Skeletal muscle cell (primary cell): ENCODE data around the gene RANBP2.
"Not testable (repeated sequence)": the region's sequence is repeated elsewhere in the genome, so short reads cannot be mapped to it uniquely, and the experiment has no call there.

ENCODE experiments used
- DNase-seq: peaks from one replicate; pipeline ENCODE4 v3.0.0-alpha.2; 2010; ENCODE audit warnings: low read depth
- H3K4me3 ChIP-seq: 2 replicates; pipeline ENCODE4 v1.5.1; 2011; ENCODE audit warnings: low read depth, mild to moderate bottlenecking, control low read depth, low read length, moderate library complexity

RANBP2 gene

GRCh38 chr2:108766671-108767070 is 47.4 kb downstream of the RANBP2 start:
- H3K4me3 ChIP-seq, DNase-seq: not testable (repeated sequence)

DNA sequence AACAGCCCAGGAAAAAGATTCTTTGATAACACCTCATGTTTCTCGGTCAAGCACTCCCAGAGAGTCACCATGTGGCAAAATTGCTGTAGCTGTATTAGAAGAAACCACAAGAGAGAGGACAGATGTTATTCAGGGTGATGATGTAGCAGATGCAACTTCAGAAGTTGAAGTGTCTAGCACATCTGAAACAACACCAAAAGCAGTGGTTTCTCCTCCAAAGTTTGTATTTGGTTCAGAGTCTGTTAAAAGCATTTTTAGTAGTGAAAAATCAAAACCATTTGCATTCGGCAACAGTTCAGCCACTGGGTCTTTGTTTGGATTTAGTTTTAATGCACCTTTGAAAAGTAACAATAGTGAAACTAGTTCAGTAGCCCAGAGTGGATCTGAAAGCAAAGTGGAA is 48.6 kb downstream of the RANBP2 start:
- not testable (repeated sequence) for H3K4me3 ChIP-seq, DNase-seq

DNA sequence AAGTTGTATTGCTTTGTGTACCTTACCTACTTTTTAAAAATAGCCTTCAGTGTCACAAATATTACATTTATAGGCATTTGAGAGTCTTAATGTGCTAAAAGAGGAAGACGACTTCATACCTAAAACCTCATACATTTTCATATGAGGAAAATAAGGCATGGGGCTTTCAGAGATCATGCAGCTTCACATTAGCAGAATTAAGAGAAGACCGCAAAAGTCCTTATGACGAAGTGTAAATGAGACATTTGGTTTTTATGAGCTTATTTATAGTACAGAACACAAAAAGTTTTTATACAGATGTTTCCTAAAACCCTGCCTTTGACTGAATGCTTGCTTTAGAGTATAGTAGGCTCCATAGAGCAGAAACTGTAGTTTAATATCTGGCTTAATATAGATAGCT is 57.2 kb downstream of the RANBP2 start:
- no peak overlapping the region for H3K4me3 ChIP-seq
- DNase-seq, result no peak

DNA sequence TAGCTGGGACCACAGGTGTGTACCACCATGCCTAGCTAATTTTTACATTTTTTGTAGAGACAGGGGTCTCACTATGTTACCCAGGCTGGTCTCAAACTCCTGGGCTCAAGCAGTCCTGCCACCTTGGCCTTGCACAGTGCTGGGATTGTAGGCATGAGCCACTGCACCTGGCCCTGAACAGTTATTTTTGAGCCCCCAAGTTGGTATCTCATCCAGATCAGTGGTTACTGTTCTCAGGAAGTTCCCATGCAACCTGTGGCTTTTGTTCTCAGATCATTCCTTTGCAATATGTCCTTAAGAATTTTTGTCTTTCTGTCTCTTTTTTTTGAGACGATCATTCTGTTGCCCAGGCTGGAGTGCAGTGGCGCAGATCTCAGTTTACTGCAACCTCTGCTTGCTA is 59.6 kb downstream of the RANBP2 start:
- DNase-seq, result no peak
- H3K4me3 ChIP-seq, result no peak overlapping the region

DNA sequence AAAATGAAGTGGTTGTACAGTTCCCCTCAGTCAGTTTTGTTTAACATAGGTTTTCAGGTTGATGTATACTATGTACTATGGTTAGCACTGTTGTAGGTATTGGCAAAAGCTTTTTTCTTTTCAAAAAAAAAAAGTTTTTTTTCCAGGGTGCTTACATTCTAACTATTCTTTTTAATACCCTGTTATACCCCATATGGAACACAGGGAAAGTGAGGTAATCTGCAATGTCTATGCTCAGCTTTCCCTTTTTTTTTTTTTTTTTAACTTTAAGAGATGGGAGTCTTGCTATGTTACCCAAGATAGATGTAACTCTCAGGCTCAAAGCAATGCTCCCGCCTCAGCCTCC is 66.7 kb downstream of the RANBP2 start:
- H3K4me3 ChIP-seq, result peak overlapping the region; percentile 73
- DNase-seq, result peak; percentile 11

DNA sequence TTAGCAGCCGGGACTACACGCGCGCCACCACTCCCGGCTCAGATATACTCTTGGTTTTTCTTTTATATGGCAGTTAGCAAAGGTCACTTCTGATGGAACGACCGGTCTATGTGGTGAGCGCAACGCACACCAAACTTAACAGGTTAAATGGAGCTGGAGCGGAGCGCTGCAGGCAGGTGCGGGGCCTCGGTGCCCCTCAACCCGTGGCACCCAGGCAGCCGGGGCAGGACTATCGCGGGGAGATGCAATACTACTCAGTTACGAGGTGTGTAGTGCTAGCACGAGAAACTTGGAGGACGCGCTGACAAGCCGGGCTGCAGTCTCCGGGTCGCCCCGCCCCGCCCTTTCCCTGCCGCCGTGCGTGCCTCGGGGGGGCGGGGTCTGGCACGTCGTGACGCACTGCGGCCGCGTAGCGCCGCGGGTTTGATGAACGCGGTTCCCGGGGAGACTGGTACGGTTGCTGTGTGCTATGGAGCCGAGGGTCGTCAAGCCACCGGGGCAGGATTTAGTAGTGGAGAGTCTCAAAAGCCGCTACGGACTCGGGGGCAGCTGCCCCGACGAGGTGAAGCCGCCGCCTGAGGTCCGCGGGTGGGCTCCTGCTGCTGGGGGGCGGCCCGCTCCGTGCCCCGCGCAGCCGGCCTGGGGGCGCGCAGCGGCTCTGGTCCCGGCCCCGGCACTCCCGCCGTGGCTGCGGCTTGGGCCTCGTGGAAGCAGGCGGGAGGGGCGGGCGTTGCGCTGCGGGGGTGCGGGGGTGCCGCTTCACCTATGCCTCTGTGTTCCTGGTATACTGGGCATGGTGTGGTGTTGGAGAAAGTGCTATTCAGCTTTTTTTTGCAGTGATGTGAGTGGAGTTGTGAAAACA is 67.3 kb downstream of the RANBP2 start, which contains the start of gene CCDC138:
TSS of gene CCDC138 (plus strand) at position 418 of the 862 bp plus-strand sequence. CDS start at position 470, 52 bp downstream.
- peak within 1 kb of the TSS; percentile 73 for H3K4me3 ChIP-seq
- peak; percentile 57 for DNase-seq

- H3K4me3 ChIP-seq, result peak overlapping the region; percentile 73
- DNase-seq, result no peak
Observed at GRCh38 chr2:108787216-108787541, 67.9 kb downstream of the RANBP2 start.

- no peak overlapping the region for H3K4me3 ChIP-seq
- no peak for DNase-seq
Observed at GRCh38 chr2:108803045-108803736, 83.9 kb downstream of the RANBP2 start.

- DNase-seq, result no peak
- H3K4me3 ChIP-seq, result no peak overlapping the region
Observed at GRCh38 chr2:108805032-108805431, 85.8 kb downstream of the RANBP2 start.

- H3K4me3 ChIP-seq, result no peak overlapping the region
- DNase-seq, result no peak
Observed at GRCh38 chr2:108805782-108806181, 86.5 kb downstream of the RANBP2 start.

GRCh38 chr2:108806371-108807113 is 87.3 kb downstream of the RANBP2 start:
- H3K4me3 ChIP-seq, result no peak overlapping the region
- DNase-seq, result no peak

- DNase-seq, result no peak
- no peak overlapping the region for H3K4me3 ChIP-seq
Observed at GRCh38 chr2:108809936-108810335, 90.7 kb downstream of the RANBP2 start.

DNA sequence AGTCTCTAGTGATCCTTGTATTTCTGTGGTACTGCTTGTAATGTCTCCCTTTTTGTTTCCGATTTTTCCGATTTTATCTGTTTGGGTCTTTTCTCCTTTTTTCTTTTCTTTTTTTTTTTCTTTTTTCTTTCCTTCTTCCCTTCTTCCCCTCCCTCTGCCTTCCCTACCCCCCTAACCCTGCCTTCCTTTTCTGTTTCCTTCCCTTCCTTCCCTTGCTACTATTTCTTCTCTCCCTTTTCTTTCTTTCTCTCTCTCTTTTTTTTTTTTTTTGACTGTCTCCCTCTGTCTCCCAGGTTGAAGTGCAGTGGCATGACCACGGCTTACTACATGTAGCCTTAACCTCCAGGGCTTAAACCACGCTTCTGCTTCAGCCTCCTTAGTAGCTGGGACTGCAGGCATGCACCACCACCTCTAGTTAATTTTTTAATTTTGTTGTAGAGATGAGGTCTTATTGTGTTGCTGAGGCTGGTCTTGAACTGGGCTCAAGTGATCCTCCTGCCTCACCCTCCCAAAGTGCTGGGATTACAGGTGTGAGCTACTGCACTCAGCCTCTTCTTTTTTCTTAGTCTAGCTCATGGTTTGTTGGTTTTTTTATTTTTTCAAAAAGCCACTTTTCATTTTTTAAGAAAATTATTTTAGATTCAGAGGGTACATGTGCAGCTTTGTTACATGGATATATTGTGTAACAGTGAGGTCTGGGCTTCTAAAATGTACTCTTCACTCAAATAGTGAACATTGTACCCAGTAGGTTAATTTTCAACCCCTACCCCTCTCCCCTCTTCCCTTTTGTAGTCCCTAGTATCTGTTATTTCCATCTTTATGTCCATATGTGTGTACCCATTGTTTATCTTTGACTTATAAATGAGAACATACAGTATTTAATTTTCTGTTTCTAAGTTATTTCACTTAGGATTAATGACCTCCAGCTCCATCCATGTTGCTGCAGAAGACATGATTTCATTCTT is 92.0 kb downstream of the RANBP2 start:
- no peak overlapping the region for H3K4me3 ChIP-seq
- no peak for DNase-seq

DNA sequence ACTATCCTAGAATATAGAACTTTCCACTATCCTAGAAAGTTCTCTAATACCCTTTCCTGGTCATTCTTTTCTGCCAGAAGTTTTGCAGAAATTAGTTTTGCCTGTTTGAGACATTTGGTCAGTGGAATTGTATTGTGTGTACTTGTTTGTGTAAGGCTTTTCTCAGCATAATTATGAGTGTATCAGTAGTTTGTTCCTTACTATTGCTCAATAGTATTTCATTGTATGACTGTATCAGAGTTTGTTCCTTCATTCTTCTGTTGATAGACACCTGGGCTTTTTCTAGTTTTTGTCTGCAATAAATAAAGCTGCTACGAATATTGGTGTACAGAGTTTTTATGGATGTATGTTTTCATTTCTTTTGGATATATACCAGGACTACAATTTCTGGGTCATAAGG is 94.5 kb downstream of the RANBP2 start:
- H3K4me3 ChIP-seq, result no peak overlapping the region
- DNase-seq, result no peak

GRCh38 chr2:108820482-108820881 is 101.2 kb downstream of the RANBP2 start:
- H3K4me3 ChIP-seq, result no peak overlapping the region
- DNase-seq, result no peak

DNA sequence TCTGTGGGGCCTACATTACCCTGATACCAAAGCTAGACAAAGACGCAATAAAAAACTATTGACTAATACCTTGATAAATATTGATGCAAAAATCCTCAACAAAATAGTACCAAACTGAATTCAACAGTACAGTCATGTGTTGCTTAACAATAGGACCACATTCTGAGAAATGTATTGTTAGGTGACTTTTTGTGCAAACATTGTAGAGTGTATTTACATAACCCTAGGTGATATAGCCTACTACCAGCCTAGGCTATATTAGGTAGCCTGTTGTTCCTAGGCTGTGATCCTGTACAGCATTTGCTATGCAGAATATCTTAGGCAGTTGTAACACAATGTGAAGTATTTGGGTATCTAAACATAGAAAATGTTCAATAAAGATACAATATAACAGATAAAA is 104.0 kb downstream of the RANBP2 start:
- no peak overlapping the region for H3K4me3 ChIP-seq
- no peak for DNase-seq

DNA sequence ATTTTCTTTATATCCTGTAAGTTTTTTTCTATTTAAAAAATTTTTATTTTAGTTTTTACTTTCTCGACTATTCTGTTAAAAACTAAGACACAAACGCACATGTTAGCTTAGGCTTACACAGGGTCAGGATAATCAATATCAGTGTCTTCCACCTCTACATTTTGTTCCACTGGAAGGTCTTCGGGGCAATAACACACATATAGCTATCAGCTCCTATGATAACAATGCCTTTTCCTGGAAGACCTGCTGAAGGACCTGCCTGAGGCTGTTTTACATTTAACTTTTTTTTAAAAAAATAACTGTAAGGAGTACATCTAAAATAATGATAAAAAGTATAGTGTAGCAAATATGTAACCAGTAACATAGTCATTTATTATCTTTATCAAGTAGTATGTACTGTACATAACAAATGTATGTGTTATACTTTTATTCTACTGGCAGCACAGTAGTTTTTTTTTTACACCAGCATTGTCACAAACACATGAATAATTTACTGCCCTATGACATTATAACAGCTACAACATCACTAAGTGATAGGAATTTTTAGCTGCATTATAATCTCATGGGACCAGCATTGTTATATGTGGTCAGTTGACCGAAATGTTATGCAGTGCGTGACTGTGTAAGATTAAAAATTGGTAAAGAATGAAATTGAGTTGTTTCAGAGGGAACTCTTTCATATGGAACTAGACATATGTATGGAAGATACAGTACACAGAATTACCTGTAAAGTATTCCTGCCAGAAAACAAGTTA is 105.2 kb downstream of the RANBP2 start:
- H3K4me3 ChIP-seq, result no peak overlapping the region
- no peak for DNase-seq

DNA sequence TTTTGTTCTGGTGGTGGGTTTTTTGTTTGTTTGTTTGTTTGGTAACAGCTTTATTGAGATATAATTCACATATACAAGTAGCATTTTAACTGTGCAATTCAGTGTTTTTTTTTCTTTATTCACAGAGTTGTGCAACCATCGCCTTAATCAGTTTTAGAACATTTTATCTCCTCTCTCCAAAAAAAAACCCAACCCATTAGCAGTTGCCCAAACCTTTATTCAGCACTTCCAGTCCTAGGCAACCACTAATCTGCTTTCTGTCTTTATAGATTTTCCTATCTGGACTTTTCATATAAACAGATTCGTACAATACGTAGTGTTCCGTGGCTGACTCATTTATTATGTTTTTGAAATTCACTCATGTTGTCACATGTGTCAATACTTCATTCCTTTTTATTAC is 106.0 kb downstream of the RANBP2 start:
- no peak for DNase-seq
- H3K4me3 ChIP-seq, result no peak overlapping the region

GRCh38 chr2:108825736-108826135 is 106.5 kb downstream of the RANBP2 start:
- no peak overlapping the region for H3K4me3 ChIP-seq
- no peak for DNase-seq
